ENCODE results near the gene VPS13A. TPM values are rescaled to one million over a fixed set of nuclear protein-coding genes. Genes with fewer than 3 reads are reported as not detected.
A peak's percentile ranks its signal among the peaks of the same experiment; 100 is the strongest.

The VPS13A gene
- total RNA-seq, 4 donors from 2014 or later: 22.5 to 58.9 (median 39.0) TPM

GRCh38 chr9:77426712-77427111 lies 249.4 kb downstream of the VPS13A start:
- no peak for DNase-seq
- H3K4me3 ChIP-seq: no peak overlapping the region
- no peaks in the 10 kb centered on the region for H3K9me3 ChIP-seq
- H3K4me1 ChIP-seq: no peaks in the 10 kb centered on the region
- TF ChIP-seq POLR2A (IDR thresholded peaks at IDR 0.05) (no peak), CTCF (IDR thresholded peaks at IDR 0.05) (no peak)
- intact Hi-C loops (cut with DNase I; ENCODE audit: low total_unique reads): no loop called here
- no peaks in the 10 kb centered on the region for H3K27me3 ChIP-seq
- H3K36me3 ChIP-seq: no peaks in the 10 kb centered on the region
- H3K27ac ChIP-seq: no peak overlapping the region

GRCh38 chr9:77427256-77427927 lies 250.1 kb downstream of the VPS13A start:
- H3K36me3 ChIP-seq: no peaks in the 10 kb centered on the region
- no peaks in the 10 kb centered on the region for H3K4me1 ChIP-seq

GRCh38 chr9:77429928-77430327 lies 252.6 kb downstream of the VPS13A start:
- intact Hi-C loops (cut with DNase I; ENCODE audit: low total_unique reads): loop anchor here (10.0 kb wide), 1 partner anchor 605 kb away; the partner anchor contains the start of gene GNAQ
- TF ChIP-seq POLR2A (IDR thresholded peaks at IDR 0.05) (no peak), CTCF (IDR thresholded peaks at IDR 0.05) (no peak)

More at GRCh38 chr9:77427256-77427927, 250.1 kb downstream of the VPS13A start:
- H3K9me3 ChIP-seq: no peaks in the 10 kb centered on the region
- H3K27me3 ChIP-seq: no peaks in the 10 kb centered on the region
- TF ChIP-seq CTCF (IDR thresholded peaks at IDR 0.05) (no peak), POLR2A (IDR thresholded peaks at IDR 0.05) (no peak)
- intact Hi-C loops (cut with DNase I; ENCODE audit: low total_unique reads): no loop called here
- no peak overlapping the region for H3K4me3 ChIP-seq
- no peak overlapping the region for H3K27ac ChIP-seq
- no peak for DNase-seq

GRCh38 chr9:77432053-77432452 lies 254.7 kb downstream of the VPS13A start:
- TF ChIP-seq POLR2A (IDR thresholded peaks at IDR 0.05) (no peak), CTCF (IDR thresholded peaks at IDR 0.05) (no peak)
- Histone ChIP-seq H3K4me3 (no peak overlapping the region), H3K27ac (no peak overlapping the region), H3K4me1 (no peaks in the 10 kb centered on the region), H3K36me3 (no peaks in the 10 kb centered on the region), H3K9me3 (no peaks in the 10 kb centered on the region), H3K27me3 (no peaks in the 10 kb centered on the region)
- no peak for DNase-seq
- intact Hi-C loops (cut with DNase I; ENCODE audit: low total_unique reads): loop anchor here (10.0 kb wide), 1 partner anchor 603 kb away; the partner anchor contains the start of gene GNAQ

More at GRCh38 chr9:77429928-77430327, 252.6 kb downstream of the VPS13A start:
- Histone ChIP-seq H3K27me3 (no peaks in the 10 kb centered on the region), H3K9me3 (no peaks in the 10 kb centered on the region), H3K4me1 (no peaks in the 10 kb centered on the region), H3K4me3 (no peak overlapping the region), H3K27ac (no peak overlapping the region), H3K36me3 (no peaks in the 10 kb centered on the region)
- DNase-seq: no peak

- TF ChIP-seq POLR2A (IDR thresholded peaks at IDR 0.05): peak in 1 of 2 donors; percentile 9
- TF ChIP-seq CTCF (IDR thresholded peaks at IDR 0.05): peak; percentile 90 to 97 (median 94)
- Histone ChIP-seq H3K9me3 (no peaks in the 10 kb centered on the region), H3K27ac (no peak overlapping the region), H3K4me3 (no peak overlapping the region), H3K4me1 (no peaks in the 10 kb centered on the region), H3K27me3 (no peaks in the 10 kb centered on the region), H3K36me3 (no peaks in the 10 kb centered on the region)
- intact Hi-C loops (cut with DNase I; ENCODE audit: low total_unique reads): loop anchor here (10.0 kb wide), 1 partner anchor 601 kb away; the partner anchor contains the start of gene GNAQ
- DNase-seq: peak; percentile 68 to 70
These were observed 256.5 kb downstream of the VPS13A start for GRCh38 chr9:77433675-77434445.

All from uterus (tissue), 4 donors.